GM21576 (cell line): Measurements from ENCODE around the gene ELOA2.
"Not testable (repeated sequence)": the region's sequence is repeated elsewhere in the genome, so short reads cannot be mapped to it uniquely, and the experiment has no call there.

Source experiments
- ATAC-seq: cut with Tn5 transposase; IDR thresholded peaks from one replicate; pipeline ENCODE4 v1.9.1; 2021; ENCODE audit warnings: mild to moderate bottlenecking, moderate library complexity; ENCODE audit not compliant: unreplicated experiment

ELOA2 gene

GRCh38 chr18:47022821-47023220 lies 12.6 kb downstream of the ELOA2 start:
- not testable (repeated sequence) for ATAC-seq

- not testable (repeated sequence) for ATAC-seq
These were observed 14.7 kb downstream of the ELOA2 start for GRCh38 chr18:47020757-47021156.

- not testable (repeated sequence) for ATAC-seq
These were observed 15.6 kb downstream of the ELOA2 start for GRCh38 chr18:47019870-47020269.
